HCT116 (cell line): Measurements from ENCODE around the gene AGGF1.

Experiments used
- ATF3 ChIP-seq: IDR thresholded peaks from 2 replicates; pipeline ENCODE4 v1.6.1; 2012
- CTCF ChIP-seq, 3 experiments: fragments of 200-600 bp in 1 of 3; sonication (generic) in 1 of 3; IDR thresholded peaks in 2 of 3; conservative IDR thresholded peaks in 1 of 3; 2 replicates each; pipeline ENCODE4 v1.5.1; 2012 to 2017; ENCODE audit warnings: low read depth in 2 of 3, low read length in 2 of 3, antibody characterized with exemption in 1 of 3, borderline replicate concordance in 1 of 3, control low read depth in 1 of 3, mild to moderate bottlenecking in 1 of 3, mixed read lengths in 1 of 3, mixed run types in 1 of 3, moderate library complexity in 1 of 3; ENCODE audit not compliant: insufficient read depth in 1 of 3

- TF ChIP-seq CTCF (IDR thresholded peaks at IDR 0.05 in 2 of 3, conservative IDR thresholded peaks at IDR 0.05 in 1 of 3; ENCODE audit: borderline replicate concordance in 1 of 3, insufficient read depth in 1 of 3, low read depth in 2 of 3, low read length in 2 of 3) (no peak), ATF3 (no peak)
These were observed 57.5 kb downstream of the AGGF1 start for GRCh38 chr5:77087484-77088261.
